ENCODE data around the gene RAB3A.

The RAB3A gene

GRCh38 chr19:18249834-18250233 lies 46.0 kb upstream of the RAB3A start:
- no peak for TF ChIP-seq POLR2AphosphoS5 (IDR thresholded peaks at IDR 0.05; ENCODE audit: low read depth, low read length)
- no peak for TF ChIP-seq REST (IDR thresholded peaks at IDR 0.05; ENCODE audit: insufficient read depth in 1 of 2, low read depth in 2 of 2, low read length in 2 of 2)
- TF ChIP-seq FOXP2 (optimal IDR thresholded peaks at IDR 0.05; ENCODE audit: borderline replicate concordance, extremely low read depth, extremely low read length, insufficient read depth) = no peak
- no peak for TF ChIP-seq SIN3A (IDR thresholded peaks at IDR 0.05; ENCODE audit: borderline replicate concordance, insufficient read depth, low read length)
- no peak for TF ChIP-seq TAF1 (IDR thresholded peaks at IDR 0.05; ENCODE audit: borderline replicate concordance, insufficient read depth, low read length)

- TF ChIP-seq TAF1 (IDR thresholded peaks at IDR 0.05; ENCODE audit: borderline replicate concordance, insufficient read depth, low read length) (no peak), FOXP2 (optimal IDR thresholded peaks at IDR 0.05; ENCODE audit: borderline replicate concordance, extremely low read depth, extremely low read length, insufficient read depth) (no peak), POLR2AphosphoS5 (IDR thresholded peaks at IDR 0.05; ENCODE audit: low read depth, low read length) (no peak), REST (IDR thresholded peaks at IDR 0.05; ENCODE audit: insufficient read depth in 1 of 2, low read depth in 2 of 2, low read length in 2 of 2) (no peak), SIN3A (IDR thresholded peaks at IDR 0.05; ENCODE audit: borderline replicate concordance, insufficient read depth, low read length) (no peak)
Measured at GRCh38 chr19:18245297-18245696, 41.5 kb upstream of the RAB3A start.

GRCh38 chr19:18239303-18239702 lies 35.5 kb upstream of the RAB3A start:
- TF ChIP-seq FOXP2 (optimal IDR thresholded peaks at IDR 0.05; ENCODE audit: borderline replicate concordance, extremely low read depth, extremely low read length, insufficient read depth) (no peak), POLR2AphosphoS5 (IDR thresholded peaks at IDR 0.05; ENCODE audit: low read depth, low read length) (no peak), REST (IDR thresholded peaks at IDR 0.05; ENCODE audit: insufficient read depth in 1 of 2, low read depth in 2 of 2, low read length in 2 of 2) (peak; percentile 96), SIN3A (IDR thresholded peaks at IDR 0.05; ENCODE audit: borderline replicate concordance, insufficient read depth, low read length) (peak; percentile 76; the same call in 1 of the 2 replicates), TAF1 (IDR thresholded peaks at IDR 0.05; ENCODE audit: borderline replicate concordance, insufficient read depth, low read length) (no peak)

- no peak for TF ChIP-seq POLR2AphosphoS5 (IDR thresholded peaks at IDR 0.05; ENCODE audit: low read depth, low read length)
- no peak; a peak in 1 of 4 replicates for TF ChIP-seq REST (IDR thresholded peaks at IDR 0.05; ENCODE audit: insufficient read depth in 1 of 2, low read depth in 2 of 2, low read length in 2 of 2)
- no peak for TF ChIP-seq SIN3A (IDR thresholded peaks at IDR 0.05; ENCODE audit: borderline replicate concordance, insufficient read depth, low read length)
- TF ChIP-seq TAF1 (IDR thresholded peaks at IDR 0.05; ENCODE audit: borderline replicate concordance, insufficient read depth, low read length) = no peak
- TF ChIP-seq FOXP2 (optimal IDR thresholded peaks at IDR 0.05; ENCODE audit: borderline replicate concordance, extremely low read depth, extremely low read length, insufficient read depth) = no peak
Measured at GRCh38 chr19:18234194-18234593, 30.4 kb upstream of the RAB3A start.

Data from PFSK-1 (cell line).